ENCODE measurements around the gene THUMPD3.

The THUMPD3 gene

DNA sequence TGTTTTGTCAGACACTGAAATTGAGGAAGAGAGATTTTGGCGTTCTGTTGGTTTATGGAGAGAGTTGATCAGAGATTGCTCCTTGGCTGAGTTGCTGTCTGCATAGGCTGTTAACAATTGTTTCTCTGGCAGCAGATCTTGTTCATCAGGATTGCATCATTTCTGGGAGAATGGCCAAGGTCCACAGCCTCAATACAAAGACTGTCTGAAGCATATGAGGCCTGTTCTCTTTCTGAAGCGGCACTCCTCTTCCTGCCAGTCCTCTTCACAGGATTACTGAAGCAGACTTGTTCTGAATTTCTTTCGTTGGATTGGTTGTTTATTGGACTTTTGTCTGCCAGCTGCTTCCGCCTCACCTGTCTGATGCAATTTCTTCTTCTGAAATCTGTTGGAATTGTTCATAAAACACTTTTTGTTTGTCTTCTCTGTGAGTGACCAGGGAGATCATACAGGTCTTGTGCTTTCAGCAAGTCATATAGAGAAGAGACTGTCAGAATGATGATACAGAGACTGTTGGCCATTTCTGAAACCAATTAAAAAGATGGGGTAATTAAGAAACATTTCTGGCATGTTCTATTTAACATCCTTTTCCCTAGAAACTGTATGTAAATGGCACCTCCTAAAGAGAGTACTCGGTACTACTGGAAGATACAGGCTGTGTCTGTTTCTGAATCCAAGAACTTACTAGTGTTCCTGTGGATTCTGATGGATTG lies 60.0 kb downstream of the THUMPD3 start:
- peak; percentile 93 for DNase-seq

DNA sequence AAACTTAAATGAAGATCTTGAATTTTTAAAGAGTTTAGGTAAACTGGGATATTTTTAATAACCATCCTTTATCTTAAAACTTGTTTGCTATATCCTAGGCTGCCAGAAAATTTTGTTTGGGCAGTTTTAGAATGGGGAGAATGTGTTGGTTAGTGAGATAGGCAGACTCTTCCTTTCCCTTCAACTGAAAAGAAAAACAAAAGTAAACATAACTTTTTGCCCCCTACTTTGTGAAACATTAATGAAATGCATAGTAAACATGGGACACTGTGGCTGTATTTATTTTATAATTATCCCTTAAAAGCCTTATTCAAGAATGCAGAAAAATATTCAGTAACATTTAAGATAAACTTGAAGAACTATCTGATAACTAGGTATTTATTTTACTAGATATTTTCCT lies 65.6 kb downstream of the THUMPD3 start:
- DNase-seq = no peak

DNA sequence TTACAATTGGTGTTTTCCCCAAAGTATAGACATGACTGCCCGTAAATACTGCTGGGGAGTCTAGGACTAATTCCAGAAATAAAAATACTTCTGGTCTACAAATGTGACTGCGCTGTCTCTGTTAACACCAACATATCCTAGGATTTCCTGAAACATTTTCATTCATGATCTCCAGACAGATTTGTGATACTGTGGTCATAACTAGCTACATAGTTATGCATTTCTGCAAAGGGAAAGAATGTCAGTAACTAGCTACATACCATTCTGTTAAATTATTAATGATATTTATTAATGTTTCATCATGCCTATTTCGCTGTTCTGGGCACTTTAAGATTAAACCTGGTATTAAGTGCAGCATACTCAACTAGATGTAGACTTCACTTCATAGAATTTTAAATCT lies 67.9 kb downstream of the THUMPD3 start:
- no peak for DNase-seq

DNA sequence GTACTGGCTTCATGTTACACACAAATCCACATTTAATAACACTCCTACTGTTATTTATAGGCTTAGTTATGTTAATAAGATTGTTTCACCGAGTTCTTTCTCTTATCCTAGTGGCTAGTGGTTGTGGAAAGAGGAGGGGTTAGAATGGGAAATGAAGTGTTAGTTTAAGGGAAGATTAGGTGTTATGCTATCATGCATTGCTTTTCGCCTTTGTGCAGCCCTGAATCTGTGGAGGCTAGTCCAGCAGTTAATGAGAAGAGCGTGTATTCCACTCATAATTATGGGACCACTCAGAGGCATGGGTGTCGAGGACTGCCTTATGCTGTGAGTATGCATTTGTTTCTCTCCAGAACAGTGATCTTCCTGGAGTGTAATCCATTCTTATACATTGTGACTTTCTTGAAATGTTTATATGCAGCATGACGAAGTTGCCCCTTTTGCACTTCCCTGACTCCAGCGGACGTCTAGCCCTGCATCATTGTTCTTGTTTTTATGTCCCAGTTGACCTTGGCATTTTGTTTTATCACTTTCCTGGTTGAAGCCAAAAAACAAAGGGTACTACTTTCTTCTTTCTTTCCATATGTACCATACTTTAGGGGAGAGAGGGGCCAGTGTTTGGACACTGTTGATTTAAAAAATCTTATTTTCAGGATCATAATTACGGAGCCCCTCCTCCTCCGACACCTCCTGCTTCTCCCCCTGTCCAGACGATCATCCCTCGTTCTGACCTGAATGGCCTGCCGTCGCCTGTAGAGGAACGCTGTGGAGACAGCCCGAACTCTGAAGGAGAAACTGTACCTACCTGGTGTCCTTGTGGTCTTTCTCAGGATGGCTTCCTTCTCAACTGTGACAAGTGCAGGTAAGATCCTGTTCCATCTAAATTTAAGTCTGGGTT lies 71.0 kb downstream of the THUMPD3 start:
- DNase-seq = no peak

DNA sequence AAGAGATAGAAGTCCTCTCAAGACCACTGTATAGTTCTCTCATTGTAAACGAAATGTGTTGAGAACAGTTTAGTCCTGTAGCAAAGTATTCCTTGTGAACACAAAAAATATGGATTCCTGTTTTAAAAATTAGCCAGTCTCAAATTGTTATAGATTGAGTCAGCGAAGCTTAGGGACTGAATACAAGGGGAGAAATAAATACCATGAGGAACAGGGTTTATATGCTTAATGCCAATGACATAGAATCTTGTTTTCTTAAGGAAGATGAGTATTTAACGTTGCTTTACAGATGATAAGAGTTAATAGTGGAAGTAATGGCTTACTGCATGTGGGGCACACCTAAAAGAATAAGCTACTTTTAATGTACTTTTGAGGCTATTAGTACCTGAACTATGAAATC lies 72.5 kb downstream of the THUMPD3 start:
- no peak for DNase-seq
